MCF 10A (cell line): Measurements from ENCODE around the gene NCKAP1. TPM values are rescaled to one million over a fixed set of nuclear protein-coding genes. Genes with fewer than 3 reads are reported as not detected.
A peak's percentile ranks its signal among the peaks of the same experiment; 100 is the strongest.

Source experiments
- BruUV-seq: library from RNA; stranded (reverse); fragments of 400-500 nt; replicated peaks from 2 replicates; lab custom pipeline; 2021; lab: Mats Ljungman, UMichigan
- CTCF ChIA-PET: fragments of 300-600 bp; sonication (Branson Sonifier 250); formaldehyde crosslinking; extraction: SDS; loops from one replicate; lab custom pipeline; 2021; ENCODE audit warnings: antibody characterized with exemption, inconsistent platforms; lab: Yijun Ruan, JAX
- POLR2A ChIA-PET: fragments of 300-600, 350-650 bp; sonication (Branson Sonifier 250); formaldehyde crosslinking; extraction: SDS; loops from one replicate; lab custom pipeline; 2020; ENCODE audit warnings: antibody characterized with exemption, inconsistent platforms; lab: Yijun Ruan, JAX
- DNase-seq: peaks from one replicate; pipeline ENCODE4 v3.0.0-alpha.2; 2018; ENCODE audit not compliant: unreplicated experiment
- H3K27ac Mint-ChIP-seq: one replicate; pipeline ENCODE4 v1.8.0; 2022; ENCODE audit warnings: mild to moderate bottlenecking, low read depth, mixed read lengths; ENCODE audit not compliant: unreplicated experiment
- H3K27me3 Mint-ChIP-seq: one replicate; pipeline ENCODE4 v1.8.0; 2022; ENCODE audit warnings: mixed read lengths; ENCODE audit not compliant: insufficient read depth, unreplicated experiment
- H3K36me3 Mint-ChIP-seq: one replicate; pipeline ENCODE4 v1.8.0; 2022; ENCODE audit warnings: mild to moderate bottlenecking, moderate library complexity, mixed read lengths; ENCODE audit not compliant: insufficient read depth, unreplicated experiment
- H3K4me1 Mint-ChIP-seq: one replicate; pipeline ENCODE4 v1.8.0; 2022; ENCODE audit warnings: mixed read lengths; ENCODE audit not compliant: insufficient read depth, unreplicated experiment
- H3K4me3 Mint-ChIP-seq: one replicate; pipeline ENCODE4 v1.8.0; 2022; ENCODE audit warnings: mild to moderate bottlenecking, moderate library complexity, mixed read lengths; ENCODE audit not compliant: unreplicated experiment
- H3K9me3 Mint-ChIP-seq: one replicate; pipeline ENCODE4 v1.8.0; 2022; ENCODE audit warnings: mixed read lengths; ENCODE audit not compliant: unreplicated experiment
- intact Hi-C: fragments of 100-400 bp; cut with micrococcal nuclease; formaldehyde crosslinking; loops from 2 replicates; pipeline ENCODE4 v1.14.1; 2022
- total RNA-seq: library from RNA; stranded (reverse); gene quantifications from 2 replicates; pipeline ENCODE4 v1.2.3, GENCODE V29; 2022
- TF ChIP-seq, protein P1 (sequence below): fragments of 200-600 bp; IDR thresholded peaks from one replicate; pipeline ENCODE4 v1.8.0; 2022; ENCODE audit warnings: antibody characterized with exemption, mild to moderate bottlenecking; ENCODE audit not compliant: unreplicated experiment

Gene NCKAP1
- total RNA-seq, 1 experiment from 2014 or later: 160 TPM

DNA sequence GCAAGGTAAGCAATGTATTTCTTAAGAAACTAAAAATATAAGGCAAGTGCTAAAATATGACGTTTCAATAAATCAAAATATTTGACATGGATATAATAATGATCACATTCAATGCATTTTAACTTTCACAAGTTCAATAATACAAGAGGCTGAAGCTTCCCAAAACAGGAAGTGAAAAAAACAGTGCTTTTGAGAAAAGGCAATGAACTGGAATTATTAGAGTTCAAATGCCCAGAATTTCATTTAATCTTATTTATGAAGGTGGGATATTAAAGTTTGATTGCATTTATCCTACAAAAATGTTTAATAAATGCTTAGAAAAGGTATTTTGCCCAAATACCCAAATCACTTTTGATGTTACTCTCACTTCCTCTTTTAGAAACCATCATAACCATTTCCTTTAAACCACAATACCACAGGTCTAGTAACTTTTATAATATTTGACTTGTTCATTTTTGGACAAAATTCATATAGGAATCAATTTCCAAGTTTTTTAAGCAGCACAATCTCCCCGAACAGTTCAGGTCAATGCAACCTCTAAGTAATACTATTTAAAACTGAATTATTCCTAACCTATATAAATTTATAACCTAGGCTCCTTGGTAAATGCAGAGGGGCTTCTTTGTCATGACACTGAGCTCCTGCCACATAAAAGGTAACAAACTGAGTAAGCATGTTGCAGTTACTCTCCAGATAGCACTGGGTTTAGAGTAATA, 2.1 kb downstream of the NCKAP1 start:
- BruUV-seq: no TSS peak
- Mint-ChIP-seq H3K27me3 (no peaks in the 10 kb centered on the region), H3K27ac (peak overlapping the region; percentile 57), H3K4me3 (peak overlapping the region; percentile 96), H3K4me1 (peaks cover 42% of the 10 kb centered on the region), H3K36me3 (no peaks in the 10 kb centered on the region), H3K9me3 (no peaks in the 10 kb centered on the region)
- CTCF ChIA-PET: interaction anchor here (1.4 kb wide), 1 partner anchor 89 kb away, joined by 4 read pairs; no protein-coding TSS in a partner anchor
- intact Hi-C loops: loop anchor here (2.0 kb wide), 1 partner anchor 43 kb away; the partner anchor contains the start of gene DUSP19
- POLR2A ChIA-PET: interaction anchor here (0.6 to 4.2 kb wide), 8 partner anchors 11 to 124 kb away, joined by 3 to 58 read pairs (median 6); partner anchors contain the start of genes DUSP19 and NUP35
- DNase-seq: no peak
- TF ChIP-seq, protein P1, sequence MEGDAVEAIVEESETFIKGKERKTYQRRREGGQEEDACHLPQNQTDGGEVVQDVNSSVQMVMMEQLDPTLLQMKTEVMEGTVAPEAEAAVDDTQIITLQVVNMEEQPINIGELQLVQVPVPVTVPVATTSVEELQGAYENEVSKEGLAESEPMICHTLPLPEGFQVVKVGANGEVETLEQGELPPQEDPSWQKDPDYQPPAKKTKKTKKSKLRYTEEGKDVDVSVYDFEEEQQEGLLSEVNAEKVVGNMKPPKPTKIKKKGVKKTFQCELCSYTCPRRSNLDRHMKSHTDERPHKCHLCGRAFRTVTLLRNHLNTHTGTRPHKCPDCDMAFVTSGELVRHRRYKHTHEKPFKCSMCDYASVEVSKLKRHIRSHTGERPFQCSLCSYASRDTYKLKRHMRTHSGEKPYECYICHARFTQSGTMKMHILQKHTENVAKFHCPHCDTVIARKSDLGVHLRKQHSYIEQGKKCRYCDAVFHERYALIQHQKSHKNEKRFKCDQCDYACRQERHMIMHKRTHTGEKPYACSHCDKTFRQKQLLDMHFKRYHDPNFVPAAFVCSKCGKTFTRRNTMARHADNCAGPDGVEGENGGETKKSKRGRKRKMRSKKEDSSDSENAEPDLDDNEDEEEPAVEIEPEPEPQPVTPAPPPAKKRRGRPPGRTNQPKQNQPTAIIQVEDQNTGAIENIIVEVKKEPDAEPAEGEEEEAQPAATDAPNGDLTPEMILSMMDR: no peak

DNA sequence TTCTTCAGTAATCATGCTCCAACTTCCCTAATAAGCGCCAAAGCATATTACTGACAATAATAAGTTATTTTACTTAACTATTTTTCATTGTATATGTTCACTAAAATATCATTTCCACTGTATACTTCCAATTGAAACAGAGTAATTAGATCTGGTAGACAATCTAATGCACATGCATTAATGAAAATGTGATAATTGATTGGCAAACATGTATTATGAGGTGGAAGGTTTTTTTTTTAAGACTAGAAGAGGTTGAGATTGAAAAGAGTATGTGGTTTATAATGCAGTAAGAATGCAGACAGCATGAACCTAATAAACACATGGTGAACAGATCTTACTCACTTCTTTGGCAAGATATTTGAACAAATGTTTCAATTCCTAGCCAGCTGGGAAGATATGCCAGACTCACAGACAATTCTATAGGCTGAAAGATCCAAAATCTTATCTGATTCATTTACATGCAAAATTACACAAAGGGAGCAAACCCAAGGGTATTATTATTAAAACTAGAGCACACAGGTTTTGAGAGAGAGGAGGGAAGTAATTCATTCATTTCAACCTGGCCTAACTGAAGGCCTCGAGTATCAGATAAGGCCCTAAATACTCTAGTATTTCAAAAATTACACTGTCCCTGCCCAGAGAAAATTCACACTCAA, 2.8 kb downstream of the NCKAP1 start:
- Mint-ChIP-seq H3K4me3 (peak overlapping the region; percentile 96), H3K27me3 (no peaks in the 10 kb centered on the region), H3K9me3 (no peaks in the 10 kb centered on the region), H3K4me1 (peaks cover 49% of the 10 kb centered on the region), H3K36me3 (no peaks in the 10 kb centered on the region), H3K27ac (peak overlapping the region; percentile 57)
- POLR2A ChIA-PET: interaction anchor here (0.8 to 4.2 kb wide), 6 partner anchors 10 to 90 kb away, joined by 3 to 58 read pairs (median 16); partner anchors contain the start of genes DUSP19 and NUP35
- TF ChIP-seq, protein P1: no peak
- intact Hi-C loops: loop anchor here (2.0 kb wide), 1 partner anchor 43 kb away; the partner anchor contains the start of gene DUSP19
- no TSS peak for BruUV-seq
- CTCF ChIA-PET: interaction anchor here (0.7 kb wide), 1 partner anchor 83 kb away, joined by 3 read pairs; no protein-coding TSS in a partner anchor
- peak; percentile 62 for DNase-seq

DNA sequence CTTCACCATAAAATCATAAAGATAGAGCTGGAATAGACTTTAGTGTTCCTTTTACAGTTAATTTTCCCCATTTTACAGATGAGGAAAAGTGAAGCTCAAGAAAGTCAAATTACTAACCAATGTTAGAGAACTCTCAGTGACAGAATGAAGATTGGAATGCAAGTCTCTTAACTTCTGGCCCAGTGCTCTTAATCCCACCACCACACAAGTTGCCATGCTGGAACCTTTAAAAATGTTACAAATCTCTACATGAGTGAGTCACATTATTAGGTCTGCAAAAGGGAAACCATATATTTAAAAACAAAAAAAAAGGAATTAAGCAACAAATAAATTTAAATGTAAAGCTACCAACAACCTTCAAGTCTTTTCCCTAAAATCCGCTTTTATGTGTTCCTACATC, 3.5 kb downstream of the NCKAP1 start:
- Mint-ChIP-seq H3K9me3 (no peaks in the 10 kb centered on the region), H3K27me3 (no peaks in the 10 kb centered on the region), H3K4me3 (peak overlapping the region; percentile 19), H3K36me3 (no peaks in the 10 kb centered on the region), H3K4me1 (peaks cover 55% of the 10 kb centered on the region), H3K27ac (peak overlapping the region; percentile 57)
- TF ChIP-seq, protein P1: no peak
- ChIA-PET POLR2A (interaction anchor here (0.8 to 4.2 kb wide), 3 partner anchors 9 to 90 kb away, joined by 6 to 58 read pairs (median 33); partner anchors contain the start of gene DUSP19), CTCF (interaction anchor here (0.6 to 0.7 kb wide), 2 partner anchors 77 to 83 kb away, joined by 3 to 5 read pairs; no protein-coding TSS in a partner anchor)
- no peak for DNase-seq
- BruUV-seq: no TSS peak
- intact Hi-C loops: loop anchor here (2.0 kb wide), 1 partner anchor 44 kb away; the partner anchor contains the start of gene DUSP19

DNA sequence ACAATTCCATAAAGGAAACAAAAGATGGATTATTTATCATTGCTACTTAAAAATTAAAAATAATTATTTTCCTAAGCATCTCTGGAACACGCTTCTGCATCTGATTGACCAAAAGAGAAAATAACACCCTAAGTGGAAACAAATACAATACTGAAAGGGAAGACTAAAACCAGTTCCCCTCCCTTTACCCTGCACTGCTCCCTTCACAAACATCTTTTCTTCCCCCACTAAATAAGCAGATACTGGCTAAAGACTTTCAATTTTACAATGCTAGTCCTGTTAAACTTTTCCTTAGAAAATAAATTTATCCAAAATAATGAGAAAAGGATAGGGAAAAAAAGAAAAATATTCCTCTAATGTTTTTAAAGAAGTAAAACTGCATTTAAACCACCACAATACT, 4.3 kb downstream of the NCKAP1 start:
- Mint-ChIP-seq H3K27me3 (no peaks in the 10 kb centered on the region), H3K4me1 (peaks cover 62% of the 10 kb centered on the region), H3K9me3 (no peaks in the 10 kb centered on the region), H3K27ac (peak overlapping the region; percentile 57), H3K4me3 (peak overlapping the region; percentile 19), H3K36me3 (no peaks in the 10 kb centered on the region)
- ChIA-PET POLR2A (interaction anchor here (1.0 to 4.1 kb wide), 6 partner anchors 11 to 90 kb away, joined by 3 to 58 read pairs (median 11); partner anchors contain the start of genes DUSP19 and NUP35), CTCF (no interaction called here)
- BruUV-seq: no TSS peak
- DNase-seq: no peak
- TF ChIP-seq, protein P1: no peak
- intact Hi-C loops: loop anchor here (2.0 kb wide), 1 partner anchor 45 kb away; the partner anchor contains the start of gene DUSP19
